HG03432 (cell line): Measurements from ENCODE around the gene GOLGA6L1.
"Not testable (repeated sequence)": the region's sequence is repeated elsewhere in the genome, so short reads cannot be mapped to it uniquely, and the experiment has no call there.

ENCODE experiments used
- ATAC-seq: cut with Tn5 transposase; IDR thresholded peaks from one replicate; pipeline ENCODE4 v1.9.1; 2021; ENCODE audit warnings: mild to moderate bottlenecking, moderate library complexity; ENCODE audit not compliant: unreplicated experiment

The GOLGA6L1 gene, protein sequence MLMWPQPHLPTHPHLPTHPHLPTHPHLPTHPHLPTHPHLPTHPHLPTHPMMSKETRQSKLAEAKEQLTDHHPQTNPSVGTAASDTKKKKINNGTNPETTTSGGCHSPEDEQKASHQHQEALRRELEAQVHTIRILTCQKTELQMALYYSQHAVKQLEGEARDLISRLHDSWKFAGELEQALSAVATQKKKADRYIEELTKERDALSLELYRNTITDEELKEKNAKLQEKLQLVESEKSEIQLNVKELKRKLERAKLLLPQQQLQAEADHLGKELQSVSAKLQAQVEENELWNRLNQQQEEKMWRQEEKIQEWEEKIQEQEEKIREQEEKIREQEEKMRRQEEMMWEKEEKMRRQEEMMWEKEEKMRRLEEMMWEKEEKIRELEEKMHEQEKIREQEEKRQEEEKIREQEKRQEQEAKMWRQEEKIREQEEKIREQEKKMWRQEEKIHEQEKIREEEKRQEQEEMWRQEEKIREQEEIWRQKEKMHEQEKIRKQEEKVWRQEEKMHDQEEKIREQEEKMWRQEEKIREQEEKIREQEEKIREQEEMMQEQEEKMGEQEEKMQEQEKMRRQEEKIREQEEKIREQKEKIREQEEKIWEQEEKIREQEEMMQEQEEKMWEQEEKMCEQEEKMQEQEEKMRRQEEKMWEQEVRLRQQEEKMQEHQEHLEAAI

DNA sequence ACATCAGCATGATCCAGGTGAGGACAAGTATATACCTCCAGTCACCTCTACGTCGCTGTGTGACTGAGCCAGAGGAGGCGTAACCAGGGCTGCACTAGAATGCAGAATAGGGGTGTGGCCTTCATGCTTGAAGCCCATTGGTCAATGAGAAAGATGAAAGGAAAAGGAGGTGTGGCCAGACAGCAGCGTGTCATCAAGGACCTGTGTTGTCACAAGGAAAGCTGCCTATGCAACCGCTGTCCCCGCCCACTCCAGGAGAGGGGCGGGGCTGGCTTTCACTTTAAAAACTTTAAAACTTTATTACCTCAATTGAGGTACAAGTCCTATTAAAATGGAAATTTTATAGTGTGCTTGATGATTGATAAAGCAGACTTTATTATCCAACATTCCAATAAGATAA lies at the start of gene GOLGA6L1:
GOLGA6L1 (minus strand) TSS at position 101 of the 400 bp plus-strand sequence; CDS start at position 10, 91 bp downstream.
- not testable (repeated sequence) for ATAC-seq

DNA sequence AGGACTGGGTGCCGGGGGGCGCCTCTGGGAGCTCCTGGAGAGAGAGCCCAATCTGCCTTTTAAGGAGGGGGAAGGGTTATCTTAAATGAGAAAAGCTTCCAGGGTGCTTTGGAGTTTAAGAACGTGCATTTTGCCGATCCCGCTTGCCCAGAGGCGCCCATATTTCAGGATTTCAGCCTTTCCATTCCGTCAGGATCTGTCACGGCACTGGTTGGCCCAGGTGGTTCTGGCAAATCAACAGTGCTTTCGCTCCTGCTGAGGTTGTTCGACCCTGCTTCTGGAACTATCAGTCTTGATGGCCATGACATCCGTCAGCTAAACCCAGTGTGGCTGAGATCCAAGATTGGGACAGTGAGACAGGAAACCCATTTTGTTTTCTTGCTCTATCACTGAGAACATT lies 44.6 kb upstream of the GOLGA6L1 start:
- not testable (repeated sequence) for ATAC-seq

DNA sequence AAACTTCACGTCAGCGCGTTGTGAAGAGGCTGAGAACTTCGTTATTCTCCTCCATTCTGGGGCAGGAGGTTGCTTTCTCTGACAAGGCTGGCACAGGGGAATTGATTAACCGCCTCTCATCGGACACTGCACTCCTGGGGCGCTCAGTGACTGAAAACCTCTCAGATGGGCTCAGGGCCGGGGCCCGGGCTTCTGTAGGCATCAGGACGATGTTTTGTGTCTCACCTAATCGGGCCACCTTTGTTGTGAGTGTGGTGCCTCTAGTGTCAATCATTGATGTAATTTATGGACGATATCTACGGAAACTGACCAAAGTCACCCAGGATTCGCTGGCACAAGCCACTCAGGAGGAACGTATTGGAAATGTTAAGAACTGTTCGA lies 43.9 kb upstream of the GOLGA6L1 start:
- ATAC-seq = not testable (repeated sequence)

DNA sequence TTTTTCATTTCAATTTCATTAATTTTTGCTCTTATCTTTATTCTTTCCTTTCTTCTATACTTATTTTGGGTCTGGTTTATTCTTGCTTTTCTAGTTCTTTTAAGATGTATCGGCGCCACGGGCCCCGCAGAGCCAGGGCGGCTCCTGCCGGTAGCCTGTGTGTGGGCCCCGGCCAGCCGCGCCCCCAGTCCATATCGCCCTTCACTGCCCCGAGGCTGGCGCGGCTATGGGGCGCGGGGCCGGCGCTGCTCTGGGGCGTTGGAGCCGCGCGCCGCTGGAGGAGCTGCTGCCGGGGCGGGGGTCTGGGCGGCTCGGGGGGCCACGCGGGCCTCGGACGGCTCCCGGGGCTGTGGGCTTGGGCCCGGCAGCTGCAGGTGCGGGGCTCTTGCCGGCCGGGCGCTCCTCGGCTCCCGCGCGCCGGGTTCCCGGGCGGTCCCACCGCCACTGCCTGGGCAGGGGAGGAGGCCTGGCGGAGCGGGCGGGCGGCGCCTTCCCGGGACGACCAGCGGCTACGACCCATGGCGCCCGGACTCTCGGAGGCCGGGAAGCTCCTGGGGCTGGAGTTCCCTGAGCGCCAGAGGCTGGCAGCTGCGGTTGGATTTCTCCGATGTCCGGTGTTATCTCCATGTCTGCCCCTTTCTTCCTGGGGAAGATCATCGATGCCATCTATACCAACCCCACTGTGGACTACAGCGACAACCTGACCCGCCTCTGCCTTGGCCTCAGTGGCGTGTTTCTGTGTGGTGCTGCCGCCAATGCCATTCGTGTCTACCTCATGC lies 43.3 kb upstream of the GOLGA6L1 start:
- not testable (repeated sequence) for ATAC-seq

DNA sequence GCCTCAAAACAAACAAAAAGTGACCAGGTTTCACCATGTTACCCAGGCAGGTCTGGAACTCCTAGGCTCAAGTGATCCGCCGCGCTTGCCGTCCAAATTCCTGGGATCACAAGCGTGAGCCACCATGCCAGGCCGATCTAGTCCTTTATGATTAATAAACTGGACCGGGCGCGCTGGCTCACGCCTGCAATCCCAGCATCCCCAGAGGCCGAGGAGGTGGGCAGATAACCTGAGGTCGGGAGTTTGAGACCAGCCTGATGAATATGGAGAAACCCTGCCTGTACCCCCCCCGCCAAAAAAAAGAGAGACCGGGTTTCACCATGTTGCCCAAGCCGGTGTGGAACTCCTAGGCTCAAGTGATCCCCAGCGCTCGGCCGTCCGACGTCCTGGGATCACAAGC lies 40.1 kb upstream of the GOLGA6L1 start:
- ATAC-seq = not testable (repeated sequence)

DNA sequence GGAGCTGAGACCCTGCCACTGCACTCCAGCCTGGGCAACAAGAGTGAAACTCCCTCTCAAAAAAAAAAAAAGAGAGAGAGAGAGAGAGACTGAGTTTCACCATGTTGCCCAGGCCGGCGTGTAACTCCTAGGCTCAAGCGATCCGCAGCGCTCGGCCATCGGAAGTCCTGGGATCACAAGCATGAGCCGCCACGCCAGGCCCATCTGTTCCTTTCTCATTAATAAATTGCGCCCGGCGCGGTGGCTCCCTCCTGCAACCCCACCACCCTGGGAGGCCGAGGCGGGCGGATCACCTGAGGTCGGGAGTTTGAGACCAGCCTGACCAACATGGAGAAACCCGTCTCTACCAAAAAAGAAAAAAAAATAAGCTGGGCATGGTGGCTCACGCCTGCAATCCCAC lies 39.0 kb upstream of the GOLGA6L1 start:
- not testable (repeated sequence) for ATAC-seq

DNA sequence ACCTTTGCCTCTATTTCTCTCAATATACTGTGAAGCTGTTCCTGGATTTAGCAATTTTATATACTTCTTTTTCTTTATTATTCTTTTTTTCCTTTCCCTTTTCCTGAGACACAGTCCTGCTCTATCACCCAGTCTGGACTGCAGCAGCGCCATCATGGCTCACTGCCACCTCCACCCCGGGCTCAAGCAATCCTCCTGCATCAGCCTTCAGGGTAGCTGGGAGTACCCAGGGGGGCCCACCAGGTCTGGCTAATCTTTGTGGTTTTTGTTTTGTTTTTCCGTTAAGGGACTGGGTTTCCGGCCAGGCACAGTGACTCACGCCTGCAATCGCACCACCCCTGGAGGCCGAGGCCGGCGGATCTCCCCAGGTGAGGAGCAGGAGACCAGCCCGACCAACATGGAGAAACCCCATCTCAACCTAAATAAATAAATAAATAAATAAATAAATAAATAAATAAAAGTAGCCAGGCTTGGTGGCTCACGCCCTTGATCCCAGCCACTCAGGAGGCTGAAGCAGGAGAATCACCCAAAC lies 38.1 kb upstream of the GOLGA6L1 start:
- not testable (repeated sequence) for ATAC-seq

DNA sequence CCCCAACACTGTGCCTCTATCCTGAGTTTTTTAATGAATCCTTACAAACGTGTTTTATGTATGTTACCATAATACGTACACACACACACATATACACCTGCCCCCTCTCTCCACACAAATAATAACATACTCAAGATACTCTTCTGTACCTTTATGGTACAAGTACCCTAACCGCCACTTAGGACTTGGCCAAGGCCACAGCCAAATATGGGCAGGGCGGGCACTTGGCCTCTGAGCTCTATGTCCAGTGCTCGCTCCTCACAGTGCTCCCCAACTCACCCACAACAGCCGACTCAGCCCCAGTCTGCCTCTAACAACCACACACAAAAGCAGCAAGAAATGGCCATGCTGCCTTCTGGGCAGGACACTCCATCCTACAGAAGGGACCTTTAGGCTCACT lies 3.8 kb downstream of the GOLGA6L1 start:
- ATAC-seq = not testable (repeated sequence)

DNA sequence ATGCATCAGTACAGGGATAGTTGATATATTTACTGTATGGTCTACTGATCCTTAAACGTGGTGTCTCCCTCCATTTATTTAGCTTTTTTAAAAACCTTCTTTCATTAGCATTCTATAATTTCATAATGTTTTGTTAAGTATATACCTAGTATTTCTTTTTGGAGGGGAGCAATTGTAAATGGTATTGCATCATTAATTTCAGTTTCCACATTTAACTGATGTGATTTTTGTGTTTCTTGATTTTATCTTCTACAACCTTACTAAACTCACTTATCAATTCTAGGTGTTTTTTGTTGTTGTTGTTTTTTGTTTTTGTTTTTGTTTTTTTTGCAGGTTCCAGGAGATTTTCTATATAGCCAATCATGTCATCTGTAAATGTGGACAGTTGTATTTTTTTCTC lies 18.4 kb downstream of the GOLGA6L1 start:
- ATAC-seq = no peak

DNA sequence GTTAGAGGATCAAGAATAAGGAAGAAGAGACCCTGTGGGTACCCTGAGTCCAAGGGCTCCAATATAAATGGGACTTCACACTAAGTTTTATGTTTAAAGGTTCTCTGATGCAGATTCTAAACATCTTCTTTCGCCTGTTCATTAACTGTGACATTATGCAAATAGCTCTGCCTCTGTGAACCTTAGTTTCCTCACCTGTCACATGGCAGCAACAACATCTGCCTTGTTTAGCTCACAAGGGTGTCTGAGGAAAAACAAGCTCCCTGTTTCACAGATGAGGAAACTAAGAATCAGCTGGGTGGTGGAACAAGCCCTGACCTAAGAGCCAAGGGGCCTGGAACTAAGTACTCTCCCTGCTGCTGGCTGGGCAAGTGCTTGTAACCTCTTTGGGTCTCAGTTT lies 40.8 kb downstream of the GOLGA6L1 start:
- no peak for ATAC-seq

DNA sequence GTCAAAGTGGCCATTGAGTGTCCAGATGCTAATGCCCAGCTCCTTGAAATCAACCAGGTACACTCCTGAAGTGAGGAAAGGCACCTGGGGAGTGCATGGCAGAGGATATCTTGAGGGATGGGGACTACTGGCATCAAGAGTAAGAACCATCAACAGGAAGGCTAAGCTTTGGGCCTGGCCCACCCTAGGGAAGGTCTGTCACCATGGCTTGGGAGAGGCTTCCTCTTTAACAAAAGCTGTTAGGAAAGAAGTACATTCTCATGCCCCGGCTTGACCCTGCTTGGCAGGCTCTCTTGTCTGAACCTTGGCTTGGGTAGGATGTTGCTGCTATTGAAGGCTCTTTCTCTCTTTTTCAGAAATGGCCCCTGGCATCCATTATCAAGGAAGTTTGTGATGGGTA lies 53.5 kb downstream of the GOLGA6L1 start:
- no peak for ATAC-seq

DNA sequence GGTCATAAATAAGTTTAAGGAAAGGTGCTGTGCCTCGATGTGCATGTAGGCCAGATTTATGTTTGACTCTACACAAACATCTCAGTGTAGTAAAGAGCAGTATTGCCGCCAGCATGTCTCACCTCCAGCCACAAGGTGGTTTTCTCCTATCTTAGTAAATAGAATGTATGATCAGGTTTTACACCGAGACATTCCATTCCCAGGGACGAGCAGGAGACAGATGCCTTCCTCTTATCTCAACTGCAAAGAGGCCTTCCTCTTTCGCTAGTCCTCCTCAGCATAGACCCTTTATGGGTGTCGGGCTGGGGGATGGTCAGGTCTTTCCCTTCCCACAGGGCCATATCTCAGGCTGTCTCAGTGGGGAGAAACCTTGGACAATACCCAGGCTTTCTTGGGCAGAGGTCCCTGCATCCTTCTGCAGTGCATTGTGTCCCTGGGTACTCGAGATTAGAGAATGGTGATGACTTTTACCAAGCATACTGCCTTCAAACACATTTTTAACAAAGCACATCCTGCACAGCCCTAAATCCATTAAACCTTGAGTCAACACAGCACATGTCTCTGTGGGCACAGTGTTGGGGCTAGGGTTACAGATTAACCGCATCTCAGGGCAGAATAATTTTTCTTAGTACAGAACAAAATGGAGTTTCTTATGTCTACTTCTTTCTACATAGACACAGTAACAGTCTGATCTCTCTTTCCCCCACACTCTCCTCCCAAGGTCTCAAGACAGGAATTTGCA lies 54.5 kb downstream of the GOLGA6L1 start:
- not testable (repeated sequence) for ATAC-seq

DNA sequence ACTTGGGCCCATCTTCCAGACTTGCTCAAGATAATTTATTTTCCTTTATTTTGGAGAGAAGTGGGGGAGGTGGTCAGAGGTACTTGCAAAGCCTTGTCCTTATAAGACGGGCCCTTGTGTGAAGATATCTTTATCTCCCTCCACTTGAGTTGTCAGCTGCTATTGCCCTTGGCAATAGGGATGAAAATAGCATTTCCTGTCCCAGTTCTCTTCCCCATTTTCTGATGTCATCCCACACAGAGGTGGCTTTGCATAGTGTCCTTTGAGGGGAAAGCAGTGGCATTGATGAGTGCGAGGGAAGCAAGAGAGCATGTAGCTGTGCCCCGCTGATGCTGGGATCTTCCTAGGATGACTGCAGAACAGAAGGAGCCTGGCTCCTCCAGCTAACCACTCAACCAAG lies 55.4 kb downstream of the GOLGA6L1 start:
- ATAC-seq = no peak

DNA sequence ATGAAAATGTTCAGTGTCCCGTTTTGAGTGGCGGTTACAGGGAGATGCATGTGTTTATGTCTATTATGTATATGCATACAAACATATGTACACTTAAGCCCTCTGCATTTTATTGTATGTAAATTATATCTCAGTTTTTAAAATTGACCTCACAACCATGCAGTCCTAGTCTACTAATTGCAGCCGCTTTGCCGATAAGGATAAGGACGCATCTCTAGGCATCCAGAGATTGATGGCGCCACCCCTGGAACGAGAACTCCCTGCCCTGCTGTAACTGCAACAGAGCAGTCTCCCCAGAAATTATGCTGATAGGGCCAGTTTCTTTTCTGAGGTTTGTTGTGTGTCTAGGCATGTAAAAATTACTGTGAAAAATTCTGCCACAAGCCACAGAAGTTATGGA lies 56.9 kb downstream of the GOLGA6L1 start:
- no peak for ATAC-seq
